Mesenteric fat pad (tissue), 1 donor: ENCODE results near the gene UBE2E1. TPM values are rescaled to one million over a fixed set of nuclear protein-coding genes. Genes with fewer than 3 reads are reported as not detected.

Experiments
- total RNA-seq: library from RNA; stranded (reverse); fragmentation: NEBNext Ultra II Directional; extraction: Animal tissue kit (Norgen Biotek cat#: 25700); gene quantifications from one replicate; pipeline ENCODE4 v1.2.1, GENCODE V29; 2021
- donor health status: DM: yes; HTN: yes; CAD: no.

Gene UBE2E1
- total RNA-seq, 1 donor from 2014 or later: 93.7 TPM

Other genes with a start within 250 kb of the UBE2E1 start
- 15.7 TPM for gene NKIRAS1, start 111.0 kb downstream of the UBE2E1 start, total RNA-seq
- 1,360 TPM for gene RPL15, start 111.2 kb downstream of the UBE2E1 start, total RNA-seq
- 19.4 TPM for gene NR1D2, start 139.3 kb downstream of the UBE2E1 start, total RNA-seq